Measurements from ENCODE around the gene DTD1. TPM values are rescaled to one million over a fixed set of nuclear protein-coding genes. Genes with fewer than 3 reads are reported as not detected.
A peak's percentile ranks its signal among the peaks of the same experiment; 100 is the strongest.

The DTD1 gene
- total RNA-seq, 1 donor from 2014 or later: 29.8 TPM

DNA sequence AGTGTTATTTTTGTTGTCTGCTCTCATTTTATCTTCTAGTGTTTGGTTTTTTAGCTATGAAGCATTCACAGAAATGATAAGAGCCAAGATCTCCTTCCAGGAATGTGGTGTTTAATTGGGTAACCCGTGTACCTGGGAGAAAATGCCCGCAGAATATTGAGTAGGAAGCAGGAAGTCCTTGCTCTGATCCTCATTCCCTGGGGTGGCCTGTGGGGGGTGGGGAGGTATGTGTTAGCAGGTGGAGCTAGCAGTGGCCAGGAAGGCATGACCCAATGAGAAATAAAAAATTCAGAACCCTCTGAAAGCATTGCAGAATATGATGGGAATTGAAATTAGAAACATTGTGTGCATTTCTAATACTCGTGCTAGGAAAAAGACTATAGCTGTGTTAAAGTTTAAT, 100.8 kb downstream of the DTD1 start:
- no peak overlapping the region for H3K4me3 Mint-ChIP-seq
- H3K9me3 Mint-ChIP-seq: peaks cover 6% of the 10 kb centered on the region
- H3K36me3 Mint-ChIP-seq: no peaks in the 10 kb centered on the region
- no peak overlapping the region for H3K27ac Mint-ChIP-seq
- TF ChIP-seq, protein P1, sequence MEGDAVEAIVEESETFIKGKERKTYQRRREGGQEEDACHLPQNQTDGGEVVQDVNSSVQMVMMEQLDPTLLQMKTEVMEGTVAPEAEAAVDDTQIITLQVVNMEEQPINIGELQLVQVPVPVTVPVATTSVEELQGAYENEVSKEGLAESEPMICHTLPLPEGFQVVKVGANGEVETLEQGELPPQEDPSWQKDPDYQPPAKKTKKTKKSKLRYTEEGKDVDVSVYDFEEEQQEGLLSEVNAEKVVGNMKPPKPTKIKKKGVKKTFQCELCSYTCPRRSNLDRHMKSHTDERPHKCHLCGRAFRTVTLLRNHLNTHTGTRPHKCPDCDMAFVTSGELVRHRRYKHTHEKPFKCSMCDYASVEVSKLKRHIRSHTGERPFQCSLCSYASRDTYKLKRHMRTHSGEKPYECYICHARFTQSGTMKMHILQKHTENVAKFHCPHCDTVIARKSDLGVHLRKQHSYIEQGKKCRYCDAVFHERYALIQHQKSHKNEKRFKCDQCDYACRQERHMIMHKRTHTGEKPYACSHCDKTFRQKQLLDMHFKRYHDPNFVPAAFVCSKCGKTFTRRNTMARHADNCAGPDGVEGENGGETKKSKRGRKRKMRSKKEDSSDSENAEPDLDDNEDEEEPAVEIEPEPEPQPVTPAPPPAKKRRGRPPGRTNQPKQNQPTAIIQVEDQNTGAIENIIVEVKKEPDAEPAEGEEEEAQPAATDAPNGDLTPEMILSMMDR (conservative IDR thresholded peaks at IDR 0.05): no peak
- DNase-seq (ENCODE audit: extremely low spot score, unreplicated experiment): no peak
- H3K4me1 Mint-ChIP-seq (ENCODE audit: unreplicated experiment): peaks cover 8% of the 10 kb centered on the region
- no peaks in the 10 kb centered on the region for H3K27me3 Mint-ChIP-seq

DNA sequence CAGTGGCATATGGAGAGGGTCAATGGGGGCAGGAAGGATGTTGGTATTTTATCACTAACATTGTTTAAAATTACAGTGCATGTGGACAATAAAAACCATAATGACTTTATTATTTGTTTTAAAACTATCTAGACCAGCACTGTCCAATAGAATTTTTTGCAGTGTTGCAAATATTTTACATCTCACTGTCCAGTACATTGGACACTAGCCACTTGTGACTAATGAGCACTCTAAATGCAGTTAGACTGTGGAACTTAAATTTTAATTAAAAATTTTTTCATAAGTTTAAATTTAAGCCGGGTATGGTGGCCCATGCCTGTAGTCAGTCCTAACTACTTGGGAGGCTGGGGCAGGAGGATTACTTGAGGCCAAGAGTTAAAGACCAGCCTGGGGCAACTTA, 101.7 kb downstream of the DTD1 start:
- H3K36me3 Mint-ChIP-seq: no peaks in the 10 kb centered on the region
- TF ChIP-seq, protein P1 (conservative IDR thresholded peaks at IDR 0.05): no peak
- DNase-seq (ENCODE audit: extremely low spot score, unreplicated experiment): no peak
- no peak overlapping the region for H3K27ac Mint-ChIP-seq
- no peak overlapping the region for H3K4me3 Mint-ChIP-seq
- H3K4me1 Mint-ChIP-seq (ENCODE audit: unreplicated experiment): peaks cover 8% of the 10 kb centered on the region
- H3K27me3 Mint-ChIP-seq: no peaks in the 10 kb centered on the region
- peaks cover 6% of the 10 kb centered on the region for H3K9me3 Mint-ChIP-seq

DNA sequence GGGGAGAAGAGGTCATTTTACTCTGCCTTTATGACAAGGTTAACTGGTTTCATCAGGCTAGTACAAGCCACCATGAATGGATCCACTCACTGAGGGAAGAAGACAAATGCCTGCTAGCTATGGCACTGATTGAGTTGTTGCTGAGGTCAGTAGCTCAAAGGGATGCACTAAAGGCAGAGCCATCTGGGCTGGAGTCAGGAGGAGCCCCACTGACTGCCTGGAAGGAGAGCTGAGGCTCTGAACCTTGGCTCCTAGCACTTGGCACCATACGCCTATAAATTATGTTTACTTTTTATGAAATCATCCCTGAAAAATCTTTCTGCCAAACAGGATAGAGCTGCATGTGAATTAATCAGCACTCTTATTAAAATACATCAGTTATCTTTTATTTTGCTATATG, 104.6 kb downstream of the DTD1 start:
- peak overlapping the region; percentile 25 for H3K27ac Mint-ChIP-seq
- H3K27me3 Mint-ChIP-seq: no peaks in the 10 kb centered on the region
- TF ChIP-seq, protein P1 (conservative IDR thresholded peaks at IDR 0.05): no peak
- H3K9me3 Mint-ChIP-seq: peaks cover 6% of the 10 kb centered on the region
- no peaks in the 10 kb centered on the region for H3K36me3 Mint-ChIP-seq
- peaks cover 8% of the 10 kb centered on the region for H3K4me1 Mint-ChIP-seq (ENCODE audit: unreplicated experiment)
- no peak overlapping the region for H3K4me3 Mint-ChIP-seq
- no peak for DNase-seq (ENCODE audit: extremely low spot score, unreplicated experiment)

DNA sequence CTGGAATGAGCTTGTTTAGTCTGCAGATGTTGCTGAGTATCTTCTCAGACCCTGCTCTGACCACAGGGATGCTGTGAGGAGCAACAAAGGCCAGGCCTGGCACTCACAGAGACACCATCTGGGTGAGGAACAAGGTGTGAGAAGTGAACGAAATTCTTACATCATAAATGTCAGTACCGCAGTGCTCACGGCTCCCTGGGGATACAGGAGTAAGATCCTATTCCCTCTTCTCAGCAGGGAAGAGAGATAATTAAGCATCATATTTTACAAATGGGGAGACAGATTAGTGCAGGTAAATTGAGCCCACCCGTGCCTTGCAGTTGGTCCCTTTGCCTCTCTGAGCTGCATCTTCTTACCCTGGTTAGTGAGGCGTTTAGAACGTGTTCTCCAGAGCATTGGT, 106.2 kb downstream of the DTD1 start:
- H3K27me3 Mint-ChIP-seq: no peaks in the 10 kb centered on the region
- no peaks in the 10 kb centered on the region for H3K36me3 Mint-ChIP-seq
- peaks cover 6% of the 10 kb centered on the region for H3K9me3 Mint-ChIP-seq
- H3K27ac Mint-ChIP-seq: no peak overlapping the region
- TF ChIP-seq, protein P1 (conservative IDR thresholded peaks at IDR 0.05): no peak
- H3K4me3 Mint-ChIP-seq: no peak overlapping the region
- no peak for DNase-seq (ENCODE audit: extremely low spot score, unreplicated experiment)
- H3K4me1 Mint-ChIP-seq (ENCODE audit: unreplicated experiment): peaks cover 8% of the 10 kb centered on the region

DNA sequence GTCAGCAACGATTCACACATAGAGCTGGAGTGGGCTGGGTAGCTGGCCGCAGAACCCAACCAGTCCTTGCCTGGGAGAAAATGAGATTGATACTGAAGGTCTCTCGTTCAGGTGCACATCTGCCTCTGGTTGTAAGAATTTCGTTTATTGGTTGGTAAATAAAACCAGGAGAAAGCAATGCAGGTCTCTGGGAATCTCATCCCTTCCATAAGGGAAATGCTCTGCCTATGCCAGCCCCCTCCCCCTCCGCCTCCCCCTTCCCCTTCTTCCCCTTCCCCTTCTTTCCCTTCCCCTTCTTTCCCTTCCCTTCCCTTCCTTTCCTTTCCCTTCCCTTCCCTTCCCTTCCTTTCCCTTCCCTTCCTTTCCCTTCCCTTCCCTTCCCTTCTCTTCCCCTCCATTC, 107.3 kb downstream of the DTD1 start:
- Mint-ChIP-seq H3K4me3 (no peak overlapping the region), H3K27me3 (no peaks in the 10 kb centered on the region), H3K27ac (no peak overlapping the region), H3K9me3 (peaks cover 6% of the 10 kb centered on the region), H3K4me1 (ENCODE audit: unreplicated experiment) (peaks cover 8% of the 10 kb centered on the region), H3K36me3 (no peaks in the 10 kb centered on the region)
- TF ChIP-seq, protein P1 (conservative IDR thresholded peaks at IDR 0.05): no peak
- DNase-seq (ENCODE audit: extremely low spot score, unreplicated experiment): no peak

Measured in type B pancreatic cell (in vitro differentiated cells).